Adrenal gland (tissue), 12 donors: ENCODE measurements around the gene PARD3B. TPM values are rescaled to one million over a fixed set of nuclear protein-coding genes. Genes with fewer than 3 reads are reported as not detected.

ENCODE experiments used
- DNase-seq, 7 donors: peaks; one replicate each; pipeline ENCODE4 v3.0.0-alpha.2; 2019 to 2020
- H3K27ac ChIP-seq, 5 donors: fragments of 200-600 bp; sonication (generic) in 4 of 5; 1 replicate in 3 of 5; 2 replicates in 2 of 5; pipeline versions ENCODE4 v1.5.1 to v1.8.0; 2016 to 2020; ENCODE audit warnings: mild to moderate bottlenecking in 1 of 5
- H3K27me3 ChIP-seq: fragments of 200-600 bp; 2 replicates; pipeline ENCODE4 v1.8.0; 2021
- H3K36me3 ChIP-seq, 2 donors: fragments of 200-600 bp; replicated peaks in 1 of 2; 1 replicate in 1 of 2; 2 replicates in 1 of 2; pipeline versions ENCODE4 v1.5.1 to v1.8.0; 2018 to 2022
- H3K4me1 ChIP-seq, 2 donors: fragments of 200-600 bp; replicated peaks in 1 of 2; 1 replicate in 1 of 2; 2 replicates in 1 of 2; pipeline versions ENCODE4 v1.5.1 to v1.8.0; 2018 to 2021
- H3K4me3 ChIP-seq, 4 donors: fragments of 200-600 bp; sonication (generic) in 3 of 4; one replicate each; pipeline ENCODE4 v1.5.1; 2016 to 2018
- H3K9me3 ChIP-seq, 3 donors: fragments of 200-600 bp; sonication (generic) in 1 of 3; replicated peaks in 1 of 3; 1 replicate in 2 of 3; 2 replicates in 1 of 3; pipeline versions ENCODE4 v1.5.1 to v1.8.0; 2016 to 2021
- POLR2A ChIP-seq, 2 donors: fragments of 450-650 bp; IDR thresholded peaks; one replicate each; pipeline ENCODE4 v1.6.1; 2017; ENCODE audit warnings: antibody characterized with exemption in 2 of 2, mild to moderate bottlenecking in 2 of 2, moderate library complexity in 1 of 2
- WGBS, 4 donors: extraction: QIAGEN DNeasy Blood & Tissue Kit in 2 of 4; methylation state at CpG; one replicate each; pipeline versions ENCODE4 v1.1.5 to v1.1.7; 2013 to 2017; 5-methylcytosine and 5-hydroxymethylcytosine counted together
- intact Hi-C, 2 donors: fragments of 100-400 bp; cut with DNase I; formaldehyde crosslinking; loops; one replicate each; pipeline versions ENCODE4 v1.14.1 to v1.15.0; 2022 to 2023
- polyA plus RNA-seq, 3 donors: library from polyadenylated mRNA; stranded (reverse); fragments of 200-250 nt in 2 of 3; fragments of 350-450 nt in 1 of 3; fragmentation: Illumina TruSeq in 1 of 3; extraction: RNeasy Lipid Tissue Mini Kit (QIAGEN cat#74804) in 1 of 3; gene quantifications; one replicate each; pipeline ENCODE4 v1.2.3, GENCODE V29; 2013 to 2014
- total RNA-seq, 9 donors: library from RNA; depleted of rRNA in 4 of 9; stranded (reverse); fragments of >200 nt in 4 of 9; fragments of 120-200 nt in 1 of 9; fragmentation: NEBNext Ultra II Directional in 1 of 9; extraction: Animal tissue kit (Norgen Biotek cat#: 25700) in 1 of 9; gene quantifications; one replicate each; pipeline versions ENCODE4 v1.1.0 to v1.2.4, GENCODE V29; 2013 to 2023
- TF ChIP-seq, protein P1 (sequence below), 6 experiments: fragments of 450-650 bp in 4 of 6; fragments of 200-600 bp in 2 of 6; sonication (generic) in 1 of 6; IDR thresholded peaks; 1 replicate in 5 of 6; 2 replicates in 1 of 6; pipeline versions ENCODE4 v1.5.1 to v1.8.0; 2016 to 2021; ENCODE audit warnings: antibody characterized with exemption in 6 of 6, mild to moderate bottlenecking in 2 of 6, moderate library complexity in 1 of 6
- donor health status: healthy with polysubstance abuse.
- donor health status: Bipolar disorder and iron deficiency.
- donor health status: DM: yes; HTN: yes; CAD: no.
- donor health status: DM: no; HTN: no; CAD: no.
- donor health status: DM: no; HTN: no; CAD: no.
- donor health status: DM: yes; HTN: yes; CAD: no.

Gene PARD3B
- total and polyA plus RNA-seq, 12 donors = 1.9 to 20.4 (median 9.5) TPM

DNA sequence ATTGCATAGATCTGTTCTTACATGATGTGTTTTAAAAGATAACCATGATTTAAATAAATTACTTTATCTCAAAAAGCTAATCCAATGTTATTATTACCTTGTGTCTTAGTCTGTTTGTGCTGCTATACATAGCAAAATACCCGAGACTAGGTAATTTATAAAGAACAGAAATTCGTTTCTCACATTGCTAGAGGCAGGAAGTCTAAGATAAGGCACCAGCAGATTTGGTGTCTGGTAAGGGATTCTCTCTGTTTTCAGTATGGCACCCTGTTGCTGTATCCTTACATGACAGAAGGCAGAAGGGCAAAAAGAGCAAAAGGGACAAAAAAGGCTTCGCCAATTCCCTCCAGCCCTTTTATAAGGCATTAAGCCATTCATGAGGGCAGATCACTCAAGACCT lies 533.9 kb downstream of the PARD3B start:
- intact Hi-C loops = no loop called here

DNA sequence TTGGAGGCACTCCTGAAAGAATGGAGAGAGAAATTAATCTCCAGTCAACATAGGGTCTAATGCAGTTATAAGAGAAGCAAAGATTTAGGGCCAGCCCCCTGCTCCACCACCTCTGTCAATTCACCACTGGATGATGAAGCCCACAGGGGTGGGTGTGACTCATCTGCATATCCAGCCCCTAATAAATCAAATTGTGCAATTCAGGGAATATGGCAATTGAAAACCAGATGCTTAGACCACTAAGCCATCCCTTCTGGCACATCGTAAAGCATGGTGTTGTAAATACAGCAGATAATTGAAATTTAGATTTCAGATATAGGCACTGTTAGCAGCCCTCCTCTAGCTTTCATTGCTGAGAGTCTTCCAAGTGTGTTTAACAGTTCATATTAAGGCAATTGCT lies 541.4 kb downstream of the PARD3B start:
- intact Hi-C loops = no loop called here
- Histone ChIP-seq H3K4me3 (no peak overlapping the region), H3K4me1 (no peaks in the 10 kb centered on the region), H3K9me3 (no peaks in the 10 kb centered on the region), H3K27ac (no peak overlapping the region), H3K27me3 (no peaks in the 10 kb centered on the region), H3K36me3 (no peaks in the 10 kb centered on the region)
- DNase-seq = no peak
- no peak for TF ChIP-seq POLR2A (IDR thresholded peaks at IDR 0.05)
- TF ChIP-seq, protein P1, sequence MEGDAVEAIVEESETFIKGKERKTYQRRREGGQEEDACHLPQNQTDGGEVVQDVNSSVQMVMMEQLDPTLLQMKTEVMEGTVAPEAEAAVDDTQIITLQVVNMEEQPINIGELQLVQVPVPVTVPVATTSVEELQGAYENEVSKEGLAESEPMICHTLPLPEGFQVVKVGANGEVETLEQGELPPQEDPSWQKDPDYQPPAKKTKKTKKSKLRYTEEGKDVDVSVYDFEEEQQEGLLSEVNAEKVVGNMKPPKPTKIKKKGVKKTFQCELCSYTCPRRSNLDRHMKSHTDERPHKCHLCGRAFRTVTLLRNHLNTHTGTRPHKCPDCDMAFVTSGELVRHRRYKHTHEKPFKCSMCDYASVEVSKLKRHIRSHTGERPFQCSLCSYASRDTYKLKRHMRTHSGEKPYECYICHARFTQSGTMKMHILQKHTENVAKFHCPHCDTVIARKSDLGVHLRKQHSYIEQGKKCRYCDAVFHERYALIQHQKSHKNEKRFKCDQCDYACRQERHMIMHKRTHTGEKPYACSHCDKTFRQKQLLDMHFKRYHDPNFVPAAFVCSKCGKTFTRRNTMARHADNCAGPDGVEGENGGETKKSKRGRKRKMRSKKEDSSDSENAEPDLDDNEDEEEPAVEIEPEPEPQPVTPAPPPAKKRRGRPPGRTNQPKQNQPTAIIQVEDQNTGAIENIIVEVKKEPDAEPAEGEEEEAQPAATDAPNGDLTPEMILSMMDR (IDR thresholded peaks at IDR 0.05) = no peak
- WGBS, 4 donors = 89 to 100% (median 95%) methylated on average over 1 of the region's 1 CpG

More for the DNA sequence above, 533.9 kb downstream of the PARD3B start:
- no peak overlapping the region for H3K27ac ChIP-seq
- no peak overlapping the region for H3K4me3 ChIP-seq
- TF ChIP-seq, protein P1 (IDR thresholded peaks at IDR 0.05) = no peak
- no peak for TF ChIP-seq POLR2A (IDR thresholded peaks at IDR 0.05)
- H3K4me1 ChIP-seq = no peaks in the 10 kb centered on the region
- peaks cover 0 to 5% (median 0%) of the 10 kb centered on the region in 3 donors for H3K9me3 ChIP-seq
- H3K36me3 ChIP-seq = no peaks in the 10 kb centered on the region
- WGBS, 4 donors = 82 to 85% (median 84%) methylated on average over 3 of the region's 3 CpGs
- H3K27me3 ChIP-seq = no peaks in the 10 kb centered on the region
- DNase-seq = no peak

DNA sequence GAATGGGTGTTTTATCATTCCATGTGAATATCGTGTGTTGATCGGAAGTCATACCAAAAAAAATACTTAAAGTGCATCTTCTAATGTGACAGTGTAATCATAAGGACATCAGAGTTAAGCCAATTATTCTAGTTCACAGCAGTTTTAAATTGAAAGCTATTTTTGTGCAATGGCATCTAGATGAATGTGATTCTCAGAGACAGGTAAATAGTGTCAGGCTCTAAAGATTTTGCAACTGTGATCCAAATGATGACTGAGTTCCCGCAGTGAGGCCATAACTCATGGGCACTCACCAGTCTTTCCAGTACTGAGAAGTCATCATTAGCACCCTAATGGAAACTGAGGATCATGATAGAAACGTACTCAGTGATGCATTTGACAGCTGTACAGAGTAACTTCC lies 542.6 kb downstream of the PARD3B start:
- no peak for DNase-seq
- intact Hi-C loops = no loop called here
- WGBS, 4 donors = 86 to 94% (median 90%) methylated on average over 4 of the region's 4 CpGs
- Histone ChIP-seq H3K4me3 (no peak overlapping the region), H3K4me1 (no peaks in the 10 kb centered on the region), H3K36me3 (no peaks in the 10 kb centered on the region), H3K27ac (no peak overlapping the region), H3K9me3 (no peaks in the 10 kb centered on the region), H3K27me3 (no peaks in the 10 kb centered on the region)
- TF ChIP-seq POLR2A (IDR thresholded peaks at IDR 0.05) = no peak
- TF ChIP-seq, protein P1 (IDR thresholded peaks at IDR 0.05) = no peak

DNA sequence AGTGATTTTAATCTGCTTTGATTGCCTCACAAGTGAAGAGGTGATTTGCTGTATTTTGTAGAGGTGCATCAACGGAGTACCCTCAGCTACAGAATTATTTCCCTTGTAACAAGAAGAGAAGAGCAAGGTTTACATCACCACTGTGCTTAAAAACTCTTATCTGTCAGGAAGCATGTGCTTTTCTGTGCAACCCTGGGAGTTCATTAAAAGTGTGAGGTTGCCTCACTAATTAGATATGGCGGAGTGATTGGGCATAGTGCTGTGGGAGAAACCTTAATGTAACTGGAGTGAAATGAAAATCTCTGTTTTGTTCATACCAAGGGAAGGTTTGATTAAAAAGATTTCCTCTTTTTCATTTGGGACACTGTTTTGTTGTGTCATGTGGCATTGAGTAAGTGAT lies 544.7 kb downstream of the PARD3B start:
- Histone ChIP-seq H3K4me3 (no peak overlapping the region), H3K4me1 (no peaks in the 10 kb centered on the region), H3K9me3 (no peaks in the 10 kb centered on the region), H3K27ac (no peak overlapping the region), H3K36me3 (no peaks in the 10 kb centered on the region), H3K27me3 (no peaks in the 10 kb centered on the region)
- WGBS, 4 donors = 90 to 98% (median 94%) methylated on average over 2 of the region's 2 CpGs
- TF ChIP-seq, protein P1 (IDR thresholded peaks at IDR 0.05) = no peak
- no peak for TF ChIP-seq POLR2A (IDR thresholded peaks at IDR 0.05)
- DNase-seq = no peak
- intact Hi-C loops = no loop called here
